ENCODE data around the gene TMSB15C.

The TMSB15C gene

DNA sequence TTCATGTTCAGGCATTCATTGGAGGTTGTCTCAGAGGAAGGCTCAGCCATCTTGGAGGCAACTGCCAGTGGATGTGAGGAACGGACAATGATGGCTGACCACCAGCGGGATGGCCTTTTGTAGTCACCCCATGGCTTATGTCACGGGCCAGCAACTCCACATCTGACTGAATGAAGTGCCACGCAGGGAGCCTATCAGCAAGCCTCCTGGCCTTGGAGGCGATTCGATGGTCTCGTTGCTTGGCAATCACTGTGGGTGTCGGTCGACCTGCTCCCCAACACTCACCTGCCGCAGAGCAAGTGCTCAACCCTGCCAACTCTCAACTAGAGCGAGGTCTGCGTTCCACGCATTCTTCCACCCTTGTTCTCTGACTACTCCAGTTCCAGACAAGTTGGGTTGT, 28.9 kb downstream of the TMSB15C start:
- Histone ChIP-seq H3K27ac (no peak overlapping the region), H3K9ac (ENCODE audit: insufficient read length) (no peak overlapping the region), H3K36me3 (ENCODE audit: insufficient read depth, low read length) (no peaks in the 10 kb centered on the region), H3K9me3 (ENCODE audit: low read depth, low read length) (no peaks in the 10 kb centered on the region), H3K4me3 (no peak overlapping the region)
- no peak for DNase-seq (ENCODE audit: low read depth, low spot score)
- TF ChIP-seq POLR2AphosphoS5 (IDR thresholded peaks at IDR 0.05; ENCODE audit: borderline replicate concordance, low read depth, low read length) (no peak), EZH2 (IDR thresholded peaks at IDR 0.05) (no peak), FOXP2 (optimal IDR thresholded peaks at IDR 0.05; ENCODE audit: control extremely low read depth, extremely low read length, insufficient read depth) (no peak)

DNA sequence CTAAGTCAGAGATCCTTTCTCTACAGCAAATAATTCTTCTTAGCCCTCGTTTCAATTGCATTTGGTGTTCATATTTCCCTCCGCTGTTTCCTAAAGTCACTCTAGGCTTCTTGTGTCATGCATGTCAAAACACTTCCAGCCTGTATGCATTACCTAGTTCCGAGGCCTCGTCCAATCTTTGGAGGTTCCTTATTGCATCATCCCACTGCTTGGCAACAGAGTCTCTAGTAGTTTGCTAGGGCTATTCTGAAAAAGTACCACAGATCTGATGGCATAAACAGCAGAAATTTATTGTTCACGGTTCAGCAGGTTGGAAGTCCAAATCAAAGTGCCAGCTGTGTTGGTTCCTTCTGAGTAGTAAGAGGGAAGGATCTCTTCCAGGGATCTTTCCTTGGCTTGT, 30.4 kb downstream of the TMSB15C start:
- no peaks in the 10 kb centered on the region for H3K36me3 ChIP-seq (ENCODE audit: insufficient read depth, low read length)
- TF ChIP-seq EZH2 (IDR thresholded peaks at IDR 0.05) (no peak), POLR2AphosphoS5 (IDR thresholded peaks at IDR 0.05; ENCODE audit: borderline replicate concordance, low read depth, low read length) (no peak), FOXP2 (optimal IDR thresholded peaks at IDR 0.05; ENCODE audit: control extremely low read depth, extremely low read length, insufficient read depth) (no peak)
- no peak overlapping the region for H3K4me3 ChIP-seq
- no peak overlapping the region for H3K27ac ChIP-seq
- no peaks in the 10 kb centered on the region for H3K9me3 ChIP-seq (ENCODE audit: low read depth, low read length)
- H3K9ac ChIP-seq (ENCODE audit: insufficient read length), result no peak overlapping the region
- DNase-seq (ENCODE audit: low read depth, low spot score), result no peak

DNA sequence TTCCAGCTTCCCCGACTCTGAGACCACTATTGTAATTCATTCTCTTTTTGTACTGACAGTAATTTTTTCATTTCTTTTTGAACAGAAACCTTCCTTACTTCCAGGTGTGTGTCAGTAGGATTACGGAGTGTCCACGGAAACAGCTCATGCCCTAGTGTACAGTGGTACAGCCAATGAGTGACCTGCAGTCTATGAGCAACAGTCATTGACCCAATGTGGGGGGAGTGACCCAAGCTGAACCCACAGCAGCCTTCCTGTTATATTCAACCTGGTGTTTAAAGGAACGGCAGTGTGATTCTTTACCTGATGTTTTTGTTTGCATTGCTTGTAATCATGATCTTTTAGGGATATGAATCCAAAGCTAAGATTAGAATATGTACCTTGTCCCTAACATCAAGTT, 35.0 kb downstream of the TMSB15C start:
- no peak overlapping the region for H3K4me3 ChIP-seq
- no peaks in the 10 kb centered on the region for H3K36me3 ChIP-seq (ENCODE audit: insufficient read depth, low read length)
- no peak overlapping the region for H3K9ac ChIP-seq (ENCODE audit: insufficient read length)
- no peak overlapping the region for H3K27ac ChIP-seq
- no peak for TF ChIP-seq POLR2AphosphoS5 (IDR thresholded peaks at IDR 0.05; ENCODE audit: borderline replicate concordance, low read depth, low read length)
- no peak for TF ChIP-seq FOXP2 (optimal IDR thresholded peaks at IDR 0.05; ENCODE audit: control extremely low read depth, extremely low read length, insufficient read depth)
- TF ChIP-seq EZH2 (IDR thresholded peaks at IDR 0.05), result no peak
- DNase-seq (ENCODE audit: low read depth, low spot score), result no peak
- no peaks in the 10 kb centered on the region for H3K9me3 ChIP-seq (ENCODE audit: low read depth, low read length)

DNA sequence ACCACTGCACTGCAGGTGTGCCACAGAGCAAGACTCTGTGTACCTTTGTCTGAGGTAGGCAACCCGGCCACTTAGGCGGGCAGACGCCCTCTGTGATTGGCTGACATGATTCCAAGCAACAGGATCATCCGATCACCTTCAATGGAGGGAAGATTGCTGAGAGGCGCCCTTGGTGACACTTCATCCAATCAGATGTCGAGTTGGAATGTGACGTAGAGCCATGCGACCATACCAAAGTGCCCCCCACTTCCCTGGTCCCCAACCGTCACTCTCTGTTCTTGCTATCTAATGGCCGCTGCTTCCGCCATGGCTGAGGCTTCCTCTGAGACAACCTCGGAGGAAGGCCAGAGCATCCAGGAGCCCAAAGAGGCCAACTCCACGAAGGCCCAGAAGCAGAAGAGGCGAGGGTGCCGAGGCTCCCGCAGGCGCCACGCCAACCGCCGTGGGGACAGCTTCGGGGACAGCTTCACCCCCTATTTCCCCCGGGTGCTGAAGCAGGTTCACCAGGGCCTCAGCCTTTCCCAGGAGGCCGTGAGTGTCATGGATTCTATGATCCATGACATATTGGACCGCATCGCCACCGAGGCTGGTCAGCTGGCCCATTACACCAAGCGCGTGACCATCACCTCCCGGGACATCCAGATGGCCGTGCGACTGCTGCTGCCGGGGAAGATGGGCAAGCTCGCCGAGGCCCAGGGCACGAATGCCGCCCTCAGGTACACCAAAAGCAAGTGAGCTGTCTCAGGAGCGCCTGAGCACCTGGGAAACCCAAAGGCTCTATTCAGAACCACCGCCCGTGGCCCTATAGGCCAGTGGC, 36.1 kb downstream of the TMSB15C start, which contains the start of gene H2BW2:
TSS of gene H2BW2 (plus strand) at position 268 of the 817 bp plus-strand sequence. CDS start at position 307, 39 bp downstream.
- no peak for DNase-seq (ENCODE audit: low read depth, low spot score)
- no peak within 1 kb of the TSS for H3K4me3 ChIP-seq
- no peak within 1 kb of the TSS for H3K27ac ChIP-seq
- no peaks in the 10 kb centered on the region for H3K36me3 ChIP-seq (ENCODE audit: insufficient read depth, low read length)
- H3K9ac ChIP-seq (ENCODE audit: insufficient read length), result no peak within 1 kb of the TSS
- no peaks in the 10 kb centered on the region for H3K9me3 ChIP-seq (ENCODE audit: low read depth, low read length)
- TF ChIP-seq POLR2AphosphoS5 (IDR thresholded peaks at IDR 0.05; ENCODE audit: borderline replicate concordance, low read depth, low read length), result no peak
- no peak for TF ChIP-seq FOXP2 (optimal IDR thresholded peaks at IDR 0.05; ENCODE audit: control extremely low read depth, extremely low read length, insufficient read depth)
- TF ChIP-seq EZH2 (IDR thresholded peaks at IDR 0.05), result no peak
